Measurements from ENCODE around the gene TM6SF1. TPM values are rescaled to one million over a fixed set of nuclear protein-coding genes. Genes with fewer than 3 reads are reported as not detected.

TM6SF1 gene
- total RNA-seq, 1 donor from 2014 or later = not detected

DNA sequence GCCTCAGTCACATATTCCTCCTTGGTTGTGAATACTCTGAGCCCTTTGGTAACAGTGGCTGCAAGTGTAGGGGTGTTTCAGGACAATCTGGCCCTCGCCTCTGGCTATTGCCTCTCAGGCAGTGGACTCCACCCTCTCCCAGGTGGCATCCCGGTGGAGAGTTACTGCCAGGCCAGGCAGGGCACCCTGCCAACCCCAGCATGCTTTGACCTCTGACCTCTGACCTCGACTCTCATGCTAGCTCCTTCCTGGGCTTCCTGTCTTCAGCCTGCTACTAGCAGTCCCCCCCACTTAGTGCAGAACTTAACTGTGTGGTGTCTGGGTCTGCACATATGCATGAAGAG, 5.5 kb downstream of the TM6SF1 start:
- H3K9me3 Mint-ChIP-seq = peaks cover 3% of the 10 kb centered on the region
- H3F3A ChIP-seq (ENCODE audit: low read depth) = no peaks in the 10 kb centered on the region
- peaks cover 16% of the 10 kb centered on the region for H3K27me3 Mint-ChIP-seq (ENCODE audit: insufficient read depth, low read depth)
- no peaks in the 10 kb centered on the region for H3K9me3 ChIP-seq (ENCODE audit: low read depth)
- no peaks in the 10 kb centered on the region for H3K4me1 ChIP-seq
- peaks cover 1% of the 10 kb centered on the region for H3K36me3 Mint-ChIP-seq
- H3K4me3 Mint-ChIP-seq = no peak overlapping the region
- H3K27me3 ChIP-seq = peaks cover 29% of the 10 kb centered on the region
- H3K79me2 ChIP-seq (ENCODE audit: low read depth) = no peaks in the 10 kb centered on the region
- no peak overlapping the region for H3K4me3 ChIP-seq
- H4K20me1 ChIP-seq (ENCODE audit: low read depth) = peaks cover 4% of the 10 kb centered on the region
- no peak overlapping the region for H3K4me2 ChIP-seq
- no peak overlapping the region for H3K9ac ChIP-seq
- no peak overlapping the region for H3K27ac ChIP-seq
- no peak overlapping the region for H2AFZ ChIP-seq (replicated peaks)
- no peak overlapping the region for H3K27ac Mint-ChIP-seq
- no peak for DNase-seq (ENCODE audit: low spot score)
- H3K36me3 ChIP-seq = no peaks in the 10 kb centered on the region
- TF ChIP-seq, protein P1, sequence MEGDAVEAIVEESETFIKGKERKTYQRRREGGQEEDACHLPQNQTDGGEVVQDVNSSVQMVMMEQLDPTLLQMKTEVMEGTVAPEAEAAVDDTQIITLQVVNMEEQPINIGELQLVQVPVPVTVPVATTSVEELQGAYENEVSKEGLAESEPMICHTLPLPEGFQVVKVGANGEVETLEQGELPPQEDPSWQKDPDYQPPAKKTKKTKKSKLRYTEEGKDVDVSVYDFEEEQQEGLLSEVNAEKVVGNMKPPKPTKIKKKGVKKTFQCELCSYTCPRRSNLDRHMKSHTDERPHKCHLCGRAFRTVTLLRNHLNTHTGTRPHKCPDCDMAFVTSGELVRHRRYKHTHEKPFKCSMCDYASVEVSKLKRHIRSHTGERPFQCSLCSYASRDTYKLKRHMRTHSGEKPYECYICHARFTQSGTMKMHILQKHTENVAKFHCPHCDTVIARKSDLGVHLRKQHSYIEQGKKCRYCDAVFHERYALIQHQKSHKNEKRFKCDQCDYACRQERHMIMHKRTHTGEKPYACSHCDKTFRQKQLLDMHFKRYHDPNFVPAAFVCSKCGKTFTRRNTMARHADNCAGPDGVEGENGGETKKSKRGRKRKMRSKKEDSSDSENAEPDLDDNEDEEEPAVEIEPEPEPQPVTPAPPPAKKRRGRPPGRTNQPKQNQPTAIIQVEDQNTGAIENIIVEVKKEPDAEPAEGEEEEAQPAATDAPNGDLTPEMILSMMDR (IDR thresholded peaks at IDR 0.05) = no peak
- TF ChIP-seq EZH2phosphoT487 (IDR thresholded peaks at IDR 0.05) = no peak
- TF ChIP-seq EZH2 (IDR thresholded peaks at IDR 0.05) = no peak
- H3K4me1 Mint-ChIP-seq = peaks cover 10% of the 10 kb centered on the region

DNA sequence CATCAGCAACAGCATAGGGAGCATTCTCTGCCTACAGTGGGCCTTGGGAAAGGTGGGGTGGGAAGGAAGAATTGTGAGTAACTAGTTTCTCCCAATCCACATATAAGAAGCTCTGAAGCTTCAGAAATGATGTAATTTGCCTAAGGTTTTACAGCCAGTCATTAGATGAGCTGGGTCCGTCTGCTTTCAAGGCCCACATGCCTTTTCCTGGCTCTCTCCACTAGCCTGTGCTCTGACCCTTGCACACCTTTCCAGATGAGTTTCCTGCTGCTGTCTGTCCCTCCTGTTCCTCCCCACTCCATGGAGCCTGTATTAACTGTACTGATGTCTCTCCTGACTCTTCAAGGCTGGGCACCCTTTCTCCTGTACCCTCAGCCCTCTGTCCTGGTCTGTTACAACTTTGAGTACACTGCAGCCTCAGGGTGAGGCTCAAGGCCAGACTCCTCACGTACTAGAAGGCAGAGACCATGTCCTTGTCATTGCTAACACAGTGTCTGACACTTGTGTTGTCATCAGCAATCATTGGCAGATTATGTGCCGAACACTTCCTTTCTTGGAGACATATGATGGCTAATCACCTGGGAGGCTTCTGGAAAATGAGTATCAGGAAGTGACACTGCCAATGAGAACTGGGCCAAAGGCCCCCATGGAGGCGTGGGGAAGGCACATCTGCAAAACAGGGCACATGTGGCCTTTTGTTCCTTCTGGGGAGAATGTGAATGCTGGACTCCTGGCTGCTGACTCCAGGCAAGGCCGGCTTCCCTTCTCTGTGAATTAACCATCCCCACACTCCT, 6.6 kb downstream of the TM6SF1 start:
- peaks cover 6% of the 10 kb centered on the region for H3K4me1 Mint-ChIP-seq
- H3K27me3 ChIP-seq = peaks cover 18% of the 10 kb centered on the region
- no peaks in the 10 kb centered on the region for H3K36me3 ChIP-seq
- no peak overlapping the region for H3K27ac Mint-ChIP-seq
- no peak overlapping the region for H3K27ac ChIP-seq
- no peaks in the 10 kb centered on the region for H3K9me3 ChIP-seq (ENCODE audit: low read depth)
- no peaks in the 10 kb centered on the region for H3K9me3 Mint-ChIP-seq
- H3K9ac ChIP-seq = no peak overlapping the region
- H4K20me1 ChIP-seq (ENCODE audit: low read depth) = no peaks in the 10 kb centered on the region
- no peak for TF ChIP-seq EZH2 (IDR thresholded peaks at IDR 0.05)
- TF ChIP-seq EZH2phosphoT487 (IDR thresholded peaks at IDR 0.05) = no peak
- TF ChIP-seq, protein P1 (IDR thresholded peaks at IDR 0.05) = no peak
- H3K27me3 Mint-ChIP-seq (ENCODE audit: insufficient read depth, low read depth) = peaks cover 7% of the 10 kb centered on the region
- H3K4me3 ChIP-seq = no peak overlapping the region
- H3F3A ChIP-seq (ENCODE audit: low read depth) = no peaks in the 10 kb centered on the region
- peaks cover 1% of the 10 kb centered on the region for H3K36me3 Mint-ChIP-seq
- no peaks in the 10 kb centered on the region for H3K4me1 ChIP-seq
- DNase-seq (ENCODE audit: low spot score) = no peak
- no peaks in the 10 kb centered on the region for H3K79me2 ChIP-seq (ENCODE audit: low read depth)
- no peak overlapping the region for H2AFZ ChIP-seq (replicated peaks)
- H3K4me3 Mint-ChIP-seq = no peak overlapping the region
- no peak overlapping the region for H3K4me2 ChIP-seq

DNA sequence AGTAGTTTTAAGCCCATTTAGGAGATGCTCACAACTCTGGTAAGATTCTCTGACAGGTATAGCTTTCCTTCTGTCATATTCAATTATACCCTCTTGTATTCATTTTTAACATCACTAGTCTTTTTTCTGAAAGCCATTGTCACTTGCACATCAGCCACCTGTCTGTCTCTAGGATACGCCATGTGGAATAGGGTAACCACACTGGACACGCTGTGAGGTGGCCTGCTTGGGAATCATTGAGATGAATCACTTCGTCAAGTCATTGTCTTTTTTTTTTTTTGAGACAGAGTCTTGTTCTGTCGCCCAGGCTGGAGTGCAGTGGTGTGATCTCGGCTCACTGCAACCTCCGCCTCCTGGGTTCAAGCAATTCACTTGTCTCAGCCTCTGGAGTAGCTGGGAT, 7.4 kb downstream of the TM6SF1 start:
- H2AFZ ChIP-seq (replicated peaks) = no peak overlapping the region
- H3K27me3 ChIP-seq = peaks cover 10% of the 10 kb centered on the region
- no peak overlapping the region for H3K4me3 Mint-ChIP-seq
- no peak overlapping the region for H3K27ac ChIP-seq
- H3K9ac ChIP-seq = no peak overlapping the region
- H3K27ac Mint-ChIP-seq = no peak overlapping the region
- peaks cover 1% of the 10 kb centered on the region for H3K36me3 Mint-ChIP-seq
- no peak overlapping the region for H3K4me2 ChIP-seq
- H3F3A ChIP-seq (ENCODE audit: low read depth) = no peaks in the 10 kb centered on the region
- H3K9me3 Mint-ChIP-seq = no peaks in the 10 kb centered on the region
- no peaks in the 10 kb centered on the region for H3K36me3 ChIP-seq
- no peaks in the 10 kb centered on the region for H3K79me2 ChIP-seq (ENCODE audit: low read depth)
- H3K4me3 ChIP-seq = no peak overlapping the region
- H4K20me1 ChIP-seq (ENCODE audit: low read depth) = no peaks in the 10 kb centered on the region
- H3K4me1 Mint-ChIP-seq = peaks cover 6% of the 10 kb centered on the region
- TF ChIP-seq, protein P1 (IDR thresholded peaks at IDR 0.05) = no peak
- TF ChIP-seq EZH2 (IDR thresholded peaks at IDR 0.05) (no peak), EZH2phosphoT487 (IDR thresholded peaks at IDR 0.05) (no peak)
- DNase-seq (ENCODE audit: low spot score) = no peak
- H3K27me3 Mint-ChIP-seq (ENCODE audit: insufficient read depth, low read depth) = peaks cover 5% of the 10 kb centered on the region
- no peaks in the 10 kb centered on the region for H3K9me3 ChIP-seq (ENCODE audit: low read depth)
- no peaks in the 10 kb centered on the region for H3K4me1 ChIP-seq
